Measurements from ENCODE around the gene SEMA6B. TPM values are rescaled to one million over a fixed set of nuclear protein-coding genes. Genes with fewer than 3 reads are reported as not detected.

SEMA6B gene
- total and polyA plus RNA-seq, 10 of the 15 experiments (the other 5 are each of a cell fraction or from before 2014, with no cell fraction given) = 0.13 TPM; not detected in 9

- no peak overlapping the region for H3K4me2 ChIP-seq (ENCODE audit: control insufficient read depth, insufficient read depth)
- no peak for ATAC-seq
- CTCF ChIA-PET = no interaction called here
- no peaks in the 10 kb centered on the region for H3K4me1 ChIP-seq (ENCODE audit: control insufficient read depth, insufficient read depth, low read length)
- no peaks in the 10 kb centered on the region for H3K36me3 ChIP-seq (ENCODE audit: control insufficient read depth in 2 of 2, insufficient read depth in 2 of 2, low read length in 1 of 2)
- H3K27ac ChIP-seq (ENCODE audit: control insufficient read depth, insufficient read depth) = no peak overlapping the region
- H3K27me3 ChIP-seq (replicated peaks in 1 of 2; ENCODE audit: control insufficient read depth in 2 of 2, insufficient read depth in 2 of 2, low read length in 1 of 2) = no peaks in the 10 kb centered on the region
- DNase-seq (ENCODE audit: low read depth, low spot score) = no peak
- intact Hi-C loops (cut with micrococcal nuclease; ENCODE audit: unreplicated experiment) (no loop called here), in situ Hi-C loops (cut with MboI) (no loop called here)
- RAD21 ChIA-PET (ENCODE audit: unreplicated experiment) = no interaction called here
- POLR2A ChIA-PET = no interaction called here
- H3K79me2 ChIP-seq (ENCODE audit: control insufficient read depth, insufficient read depth, low read length) = no peaks in the 10 kb centered on the region
- no peak for TF ChIP-seq E4F1 (IDR thresholded peaks at IDR 0.05; ENCODE audit: borderline replicate concordance, partially characterized antibody)
- no peak for TF ChIP-seq FOS (IDR thresholded peaks at IDR 0.05; ENCODE audit: borderline replicate concordance, extremely low read depth, insufficient read length)
- no peak for TF ChIP-seq ETV6 (conservative IDR thresholded peaks at IDR 0.05 in 1 of 2, IDR thresholded peaks at IDR 0.05 in 1 of 2; ENCODE audit: borderline replicate concordance in 1 of 2, low read depth in 1 of 2)
- TF ChIP-seq IRF4 (IDR thresholded peaks at IDR 0.05; ENCODE audit: low read depth, low read length) = no peak
- TF ChIP-seq ZNF384 (IDR thresholded peaks at IDR 0.05; ENCODE audit: borderline replicate concordance, low read depth, low read length) = no peak
- TF ChIP-seq CREM (IDR thresholded peaks at IDR 0.05; ENCODE audit: low read depth) = no peak
- FAIRE-seq = no peak
- no peak overlapping the region for H2AFZ ChIP-seq (ENCODE audit: control insufficient read depth, low read depth, low read length)
- no peak overlapping the region for H3K4me3 ChIP-seq
- no TSS peak for BruUV-seq (replicated peaks)
- H3K9ac ChIP-seq (ENCODE audit: control insufficient read depth, insufficient read depth, low read length) = no peak overlapping the region
- no peaks in the 10 kb centered on the region for H3K9me3 ChIP-seq (replicated peaks; ENCODE audit: control insufficient read depth, insufficient read depth, low read length)
- no peaks in the 10 kb centered on the region for H4K20me1 ChIP-seq (ENCODE audit: control insufficient read depth, insufficient read depth)
- SMC1A ChIA-PET (ENCODE audit: uncharacterized antibody, unreplicated experiment) = no interaction called here
- WGBS (ENCODE audit: insufficient coverage, insufficient replicate concordance, low lambda C conversion rate, missing lambda C conversion rate) = 85% methylated on average over 17 of the region's 17 CpGs
Measured at GRCh38 chr19:4513248-4513647, 46.2 kb downstream of the SEMA6B start.

All from GM12878 (cell line).